ENCODE data around the gene ABCC1. TPM values are rescaled to one million over a fixed set of nuclear protein-coding genes. Genes with fewer than 3 reads are reported as not detected.

Gene ABCC1
- total and polyA plus RNA-seq, 2 of the 8 experiments (the other 6 are each of a cell fraction or from before 2014, with no cell fraction given), result 42.6 to 66.8 TPM

DNA sequence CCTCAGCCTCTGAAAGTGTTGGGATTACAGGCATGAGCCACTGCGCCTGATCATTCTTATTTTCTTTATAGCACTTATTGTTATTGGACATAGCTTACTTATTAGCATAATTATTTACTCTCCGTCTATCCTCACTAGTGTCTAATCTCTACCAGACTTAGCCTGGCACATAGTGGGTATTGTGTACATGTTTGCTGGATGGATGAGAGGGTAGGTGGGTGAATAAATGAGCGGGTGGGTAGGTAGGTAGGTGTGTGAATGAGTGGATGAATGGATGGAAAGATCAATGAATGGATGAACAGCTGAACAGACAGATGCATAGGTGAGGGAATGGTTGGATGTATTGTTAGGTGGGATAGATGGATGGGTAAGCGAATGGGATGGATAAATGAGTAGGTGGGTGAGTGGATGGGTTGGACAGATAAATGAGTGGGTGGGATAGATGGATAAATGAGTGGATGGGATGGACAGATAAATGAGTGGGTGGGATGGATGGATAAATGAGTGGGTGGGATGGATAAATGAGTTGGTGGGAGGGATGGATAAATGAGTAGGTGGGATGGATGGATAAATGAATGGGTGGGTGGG is 222.0 kb downstream of the ABCC1 start (continued):
- no peak for TF ChIP-seq CREB1 (IDR thresholded peaks at IDR 0.05)
- TF ChIP-seq, protein P1, sequence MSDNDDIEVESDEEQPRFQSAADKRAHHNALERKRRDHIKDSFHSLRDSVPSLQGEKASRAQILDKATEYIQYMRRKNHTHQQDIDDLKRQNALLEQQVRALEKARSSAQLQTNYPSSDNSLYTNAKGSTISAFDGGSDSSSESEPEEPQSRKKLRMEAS (IDR thresholded peaks at IDR 0.05), result no peak
- no peak for TF ChIP-seq SP2 (IDR thresholded peaks at IDR 0.05; ENCODE audit: low read length)
